CD14-positive monocyte (primary cell): ENCODE results near the gene TEN1. TPM values are rescaled to one million over a fixed set of nuclear protein-coding genes. Genes with fewer than 3 reads are reported as not detected.

Source experiments
- DNase-seq, 3 donors: peaks; one replicate each; pipeline ENCODE4 v3.0.0-alpha.2; 2011 to 2022
- H2AFZ ChIP-seq: 2 replicates; pipeline ENCODE4 v1.6.0; 2012; ENCODE audit warnings: mild to moderate bottlenecking, low read depth, low read length, inconsistent platforms; ENCODE audit not compliant: insufficient read depth, poor library complexity, severe bottlenecking
- H3K27ac ChIP-seq, 2 donors: 1 replicate in 1 of 2; 2 replicates in 1 of 2; pipeline ENCODE4 v1.5.1; 2012 to 2013; ENCODE audit warnings: low read length in 2 of 2, control low read depth in 1 of 2, inconsistent platforms in 1 of 2, low read depth in 1 of 2, mild to moderate bottlenecking in 1 of 2
- H3K27me3 ChIP-seq, 2 donors: one replicate each; pipeline versions ENCODE4 v1.6.0 to v1.6.1; 2011 to 2013; ENCODE audit warnings: low read length in 2 of 2; ENCODE audit not compliant: control insufficient read depth in 2 of 2, insufficient read depth in 2 of 2
- H3K36me3 ChIP-seq, 2 donors: replicated peaks in 1 of 2; 1 replicate in 1 of 2; 2 replicates in 1 of 2; pipeline versions ENCODE4 v1.5.1 to v1.6.1; 2012 to 2013; ENCODE audit warnings: low read length in 2 of 2, control low read depth in 1 of 2, inconsistent platforms in 1 of 2, mild to moderate bottlenecking in 1 of 2; ENCODE audit not compliant: insufficient read depth in 2 of 2, control insufficient read depth in 1 of 2
- H3K4me1 ChIP-seq, 2 donors: 1 replicate in 1 of 2; 2 replicates in 1 of 2; pipeline versions ENCODE4 v1.5.1 to v1.6.1; 2012 to 2013; ENCODE audit warnings: low read length in 2 of 2, control low read depth in 1 of 2, inconsistent platforms in 1 of 2, mild to moderate bottlenecking in 1 of 2, moderate library complexity in 1 of 2; ENCODE audit not compliant: insufficient read depth in 2 of 2, control insufficient read depth in 1 of 2
- H3K4me2 ChIP-seq: replicated peaks from 2 replicates; pipeline ENCODE3; 2012; ENCODE audit warnings: low read length, moderate library complexity, mild to moderate bottlenecking; ENCODE audit not compliant: poor library complexity, severe bottlenecking; ENCODE audit errors: extremely low read depth
- H3K4me3 ChIP-seq, 3 experiments: fragments of 200-600 bp in 1 of 3; sonication (generic) in 1 of 3; replicated peaks in 1 of 3; 1 replicate in 2 of 3; 2 replicates in 1 of 3; pipeline ENCODE4 v1.5.1; 2011 to 2013; ENCODE audit warnings: low read length in 3 of 3, mild to moderate bottlenecking in 3 of 3, control low read depth in 2 of 3, low read depth in 2 of 3, inconsistent platforms in 1 of 3, moderate library complexity in 1 of 3
- H3K79me2 ChIP-seq: 2 replicates; pipeline ENCODE4 v1.6.0; 2012; ENCODE audit warnings: mild to moderate bottlenecking, control low read depth, inconsistent platforms, low read length, moderate library complexity; ENCODE audit not compliant: insufficient read depth
- H3K9ac ChIP-seq: 2 replicates; pipeline ENCODE4 v1.6.0; 2017; ENCODE audit warnings: low read length, mild to moderate bottlenecking; ENCODE audit not compliant: insufficient read depth, poor library complexity, severe bottlenecking
- H3K9me3 ChIP-seq, 2 donors: replicated peaks in 1 of 2; 1 replicate in 1 of 2; 2 replicates in 1 of 2; pipeline versions ENCODE4 v1.5.1 to v1.6.1; 2012 to 2013; ENCODE audit warnings: low read length in 2 of 2, control low read depth in 1 of 2; ENCODE audit not compliant: control insufficient read depth in 1 of 2, insufficient read depth in 1 of 2
- H4K20me1 ChIP-seq: 2 replicates; pipeline ENCODE4 v1.6.0; 2012; ENCODE audit warnings: mild to moderate bottlenecking, low read length, control low read depth, moderate library complexity; ENCODE audit not compliant: insufficient read depth
- H3K27ac Mint-ChIP-seq, 7 donors: one replicate each; pipeline ENCODE4 v1.8.0; 2020; ENCODE audit warnings: mild to moderate bottlenecking in 7 of 7, mixed read lengths in 7 of 7, moderate library complexity in 6 of 7, inconsistent platforms in 2 of 7
- H3K27me3 Mint-ChIP-seq, 3 donors: one replicate each; pipeline ENCODE4 v1.8.0; 2021 to 2022; ENCODE audit warnings: low read depth in 3 of 3, mild to moderate bottlenecking in 3 of 3, mixed read lengths in 3 of 3, moderate library complexity in 3 of 3, inconsistent platforms in 1 of 3
- H3K36me3 Mint-ChIP-seq, 2 donors: one replicate each; pipeline ENCODE4 v1.8.0; 2020; ENCODE audit warnings: mixed read lengths in 2 of 2, inconsistent platforms in 1 of 2, mild to moderate bottlenecking in 1 of 2
- H3K4me1 Mint-ChIP-seq: one replicate; pipeline ENCODE4 v1.8.0; 2020; ENCODE audit warnings: mild to moderate bottlenecking, mixed read lengths
- H3K4me3 Mint-ChIP-seq, 2 donors: one replicate each; pipeline ENCODE4 v1.8.0; 2020; ENCODE audit warnings: mild to moderate bottlenecking in 2 of 2, mixed read lengths in 2 of 2, moderate library complexity in 1 of 2
- H3K9me3 Mint-ChIP-seq, 7 donors: one replicate each; pipeline ENCODE4 v1.8.0; 2020 to 2022; ENCODE audit warnings: mixed read lengths in 7 of 7, mild to moderate bottlenecking in 6 of 7, moderate library complexity in 6 of 7, inconsistent platforms in 2 of 7
- CTCF ChIP-seq: fragments of 200-600 bp; IDR thresholded peaks from one replicate; pipeline ENCODE4 v1.8.0; 2022; ENCODE audit warnings: antibody characterized with exemption, mild to moderate bottlenecking
- WGBS: methylation state at CpG from one replicate; pipeline ENCODE4 v1.1.5; 2013; ENCODE audit warnings: missing lambda C conversion rate; ENCODE audit not compliant: insufficient coverage; 5-methylcytosine and 5-hydroxymethylcytosine counted together
- intact Hi-C, 2 donors: fragments of 100-400 bp; cut with micrococcal nuclease; formaldehyde crosslinking; loops; one replicate each; pipeline versions ENCODE4 v1.15.0 to v1.15.1; 2023
- polyA plus RNA-seq, 3 donors: library from polyadenylated mRNA; depleted of rRNA in 1 of 3; unstranded in 2 of 3; stranded (reverse) in 1 of 3; fragments of 300-500 nt in 2 of 3; fragments of >200 nt in 1 of 3; fragmentation: Illumina TruSeq in 2 of 3; gene quantifications; 1 replicate in 2 of 3; 2 replicates in 1 of 3; pipeline ENCODE4 v1.2.3, GENCODE V29; 2012 to 2021

TEN1 gene
- polyA plus RNA-seq, 3 donors, result 22.4 to 37.2 (median 31.3) TPM

- Mint-ChIP-seq H3K4me3 (no peak overlapping the region), H3K4me1 (peaks cover 1% of the 10 kb centered on the region), H3K27ac (no peak overlapping the region), H3K9me3 (peaks cover 0 to 1% (median 0%) of the 10 kb centered on the region in 7 donors), H3K27me3 (peaks cover 2 to 5% (median 3%) of the 10 kb centered on the region in 3 donors), H3K36me3 (peaks cover 6 to 17% of the 10 kb centered on the region in 2 donors)
- H3K27ac ChIP-seq, result no peak overlapping the region
- intact Hi-C loops, result loop anchor here in 1 of 2 donors (5.0 kb wide), 1 partner anchor 287 kb away; no protein-coding TSS in a partner anchor
- H3K4me2 ChIP-seq, result no peak overlapping the region
- no peaks in the 10 kb centered on the region for H3K27me3 ChIP-seq
- no peak overlapping the region for H3K9ac ChIP-seq
- H3K4me1 ChIP-seq, result no peaks in the 10 kb centered on the region
- H4K20me1 ChIP-seq, result no peaks in the 10 kb centered on the region
- TF ChIP-seq CTCF, result no peak
- WGBS, result 72% methylated on average over 19 of the region's 21 CpGs
- no peaks in the 10 kb centered on the region for H3K79me2 ChIP-seq
- H3K36me3 ChIP-seq, result peaks cover 0 to 4% of the 10 kb centered on the region in 2 donors
- no peak for DNase-seq
- no peak overlapping the region for H3K4me3 ChIP-seq
- no peak overlapping the region for H2AFZ ChIP-seq
- no peaks in the 10 kb centered on the region for H3K9me3 ChIP-seq
Measured at GRCh38 chr17:76009969-76010661, 31.1 kb downstream of the TEN1 start.

GRCh38 chr17:76011951-76012350 lies 32.9 kb downstream of the TEN1 start:
- no peaks in the 10 kb centered on the region for H3K9me3 ChIP-seq
- H3K79me2 ChIP-seq, result no peaks in the 10 kb centered on the region
- DNase-seq, result no peak
- H2AFZ ChIP-seq, result no peak overlapping the region
- no peaks in the 10 kb centered on the region for H3K27me3 ChIP-seq
- no peak overlapping the region for H3K4me2 ChIP-seq
- Mint-ChIP-seq H3K9me3 (peaks cover 0 to 3% (median 0%) of the 10 kb centered on the region in 7 donors), H3K36me3 (no peaks in the 10 kb centered on the region), H3K27me3 (peaks cover 2 to 5% (median 3%) of the 10 kb centered on the region in 3 donors), H3K4me1 (peaks cover 1% of the 10 kb centered on the region), H3K27ac (no peak overlapping the region), H3K4me3 (no peak overlapping the region)
- H3K4me3 ChIP-seq, result no peak overlapping the region
- H3K9ac ChIP-seq, result no peak overlapping the region
- no peaks in the 10 kb centered on the region for H4K20me1 ChIP-seq
- no peak for TF ChIP-seq CTCF
- no peak overlapping the region for H3K27ac ChIP-seq
- 94% methylated on average over 5 of the region's 5 CpGs for WGBS
- H3K36me3 ChIP-seq, result no peaks in the 10 kb centered on the region
- no peaks in the 10 kb centered on the region for H3K4me1 ChIP-seq
- intact Hi-C loops, result loop anchor here in 1 of 2 donors (5.0 kb wide), 1 partner anchor 285 kb away; no protein-coding TSS in a partner anchor
